Epithelial cell of proximal tubule (primary cell): ENCODE results near the gene THSD7A. TPM values are rescaled to one million over a fixed set of nuclear protein-coding genes. Genes with fewer than 3 reads are reported as not detected.

Experiments used
- DNase-seq: peaks from one replicate; pipeline ENCODE4 v3.0.0-alpha.2; 2011; ENCODE audit warnings: low read depth
- H3K4me3 ChIP-seq: 2 replicates; pipeline ENCODE4 v1.5.1; 2011; ENCODE audit warnings: low read depth, mild to moderate bottlenecking, low read length
- CTCF ChIP-seq: conservative IDR thresholded peaks from 2 replicates; pipeline ENCODE4 v1.5.1; 2012; ENCODE audit warnings: low read depth, mild to moderate bottlenecking, low read length
- total RNA-seq: library from RNA; depleted of rRNA; stranded (reverse); fragments of >200 nt; gene quantifications from 2 replicates; pipeline ENCODE4 v1.2.3, GENCODE V29; 2015

Gene THSD7A
- total RNA-seq, 1 donor from 2014 or later, result 2.0 TPM

- DNase-seq, result no peak
- no peak overlapping the region for H3K4me3 ChIP-seq
- no peak for TF ChIP-seq CTCF
Observed at GRCh38 chr7:11436773-11437524, 395.0 kb downstream of the THSD7A start.

GRCh38 chr7:11436316-11436715 is 395.7 kb downstream of the THSD7A start:
- peak; percentile 41 for DNase-seq
- no peak for TF ChIP-seq CTCF
- no peak overlapping the region for H3K4me3 ChIP-seq

- no peak overlapping the region for H3K4me3 ChIP-seq
- no peak for DNase-seq
- no peak for TF ChIP-seq CTCF
Observed at GRCh38 chr7:11434366-11434765, 397.6 kb downstream of the THSD7A start.

GRCh38 chr7:11430841-11431240 is 401.2 kb downstream of the THSD7A start:
- no peak overlapping the region for H3K4me3 ChIP-seq
- TF ChIP-seq CTCF, result no peak
- no peak for DNase-seq

GRCh38 chr7:11430112-11430511 is 401.9 kb downstream of the THSD7A start:
- no peak for DNase-seq
- H3K4me3 ChIP-seq, result no peak overlapping the region
- no peak for TF ChIP-seq CTCF

- no peak overlapping the region for H3K4me3 ChIP-seq
- TF ChIP-seq CTCF, result no peak
- DNase-seq, result no peak
Observed at GRCh38 chr7:11428877-11429581, 403.0 kb downstream of the THSD7A start.
